HG03139 (cell line): ENCODE measurements around the gene AP3S1.
"Not testable (repeated sequence)": the region's sequence is repeated elsewhere in the genome, so short reads cannot be mapped to it uniquely, and the experiment has no call there.

ENCODE experiments used
- ATAC-seq: cut with Tn5 transposase; IDR thresholded peaks from one replicate; pipeline ENCODE4 v1.9.1; 2021; ENCODE audit not compliant: unreplicated experiment

Gene AP3S1

GRCh38 chr5:115841382-115842088 lies at the start of gene AP3S1, which contains the start of gene ATG12:
TSS of gene AP3S1 (plus strand) at chr5:115841935. CDS start at chr5:115842038, 103 bp downstream.
TSS of gene ATG12 (minus strand) at chr5:115841565. CDS start at chr5:115841552, 13 bp downstream.
- peak; percentile 73 for ATAC-seq

DNA sequence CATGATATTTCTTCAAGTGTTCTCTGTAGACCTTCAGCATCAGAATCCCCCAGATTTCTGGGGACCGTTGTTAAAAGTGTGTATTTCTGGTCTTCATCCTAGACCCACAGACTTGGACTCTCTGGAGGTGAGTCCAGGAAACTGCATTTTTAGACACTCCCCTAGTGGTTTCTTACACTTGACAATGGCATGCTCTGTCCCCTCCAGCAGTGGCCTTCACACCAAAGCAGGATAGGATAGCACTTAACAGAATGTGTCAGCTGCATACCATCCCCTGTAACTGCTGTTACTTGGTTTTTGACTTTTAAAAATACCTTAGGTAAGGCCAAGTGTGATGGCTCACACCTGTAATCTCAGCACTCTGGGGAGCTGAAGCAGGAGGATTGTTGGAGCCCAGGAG lies 46.0 kb upstream of the AP3S1 start:
- ATAC-seq: no peak

GRCh38 chr5:115796656-115797055 lies 45.1 kb upstream of the AP3S1 start:
- no peak for ATAC-seq

GRCh38 chr5:115798252-115798651 lies 43.5 kb upstream of the AP3S1 start:
- ATAC-seq: no peak

DNA sequence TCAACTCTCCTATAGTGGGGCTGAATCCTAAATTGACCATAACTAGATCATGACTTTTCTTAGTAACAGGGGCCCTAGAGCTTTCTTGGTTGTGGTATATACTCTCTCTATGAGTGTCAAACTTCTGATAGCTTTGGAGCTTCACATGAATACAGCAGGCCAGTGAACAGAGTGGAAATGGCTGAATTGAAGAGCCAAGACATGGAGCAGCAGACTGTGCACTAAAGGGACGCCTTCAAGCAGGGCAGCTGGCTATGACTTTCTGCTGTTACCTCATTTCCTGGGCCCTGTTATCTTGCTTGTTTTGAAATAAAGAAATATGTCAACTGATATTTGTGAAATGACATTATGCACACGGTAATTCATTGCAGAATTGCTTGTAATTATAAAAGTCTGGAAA lies 41.6 kb upstream of the AP3S1 start:
- no peak for ATAC-seq

GRCh38 chr5:115801152-115801551 lies 40.6 kb upstream of the AP3S1 start:
- no peak for ATAC-seq

DNA sequence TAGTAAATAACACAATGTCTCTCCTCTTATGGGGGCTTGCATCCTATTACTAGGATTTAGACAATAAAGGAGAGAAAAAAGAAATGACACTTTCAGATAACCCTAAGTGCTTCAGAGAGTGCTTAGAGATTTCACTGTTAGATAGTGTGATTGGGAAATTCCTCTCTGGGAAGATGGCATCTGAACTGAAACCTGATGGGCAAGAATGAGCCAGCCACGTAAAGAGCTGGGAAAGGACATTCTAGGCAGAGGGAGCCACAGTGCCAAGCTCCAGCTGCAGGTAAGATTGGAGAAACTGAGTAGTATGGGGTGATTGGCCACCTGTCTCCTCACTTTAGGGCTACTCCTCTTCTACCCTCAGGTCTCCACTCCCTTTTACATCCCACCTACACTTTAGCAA lies 39.8 kb upstream of the AP3S1 start:
- no peak for ATAC-seq

DNA sequence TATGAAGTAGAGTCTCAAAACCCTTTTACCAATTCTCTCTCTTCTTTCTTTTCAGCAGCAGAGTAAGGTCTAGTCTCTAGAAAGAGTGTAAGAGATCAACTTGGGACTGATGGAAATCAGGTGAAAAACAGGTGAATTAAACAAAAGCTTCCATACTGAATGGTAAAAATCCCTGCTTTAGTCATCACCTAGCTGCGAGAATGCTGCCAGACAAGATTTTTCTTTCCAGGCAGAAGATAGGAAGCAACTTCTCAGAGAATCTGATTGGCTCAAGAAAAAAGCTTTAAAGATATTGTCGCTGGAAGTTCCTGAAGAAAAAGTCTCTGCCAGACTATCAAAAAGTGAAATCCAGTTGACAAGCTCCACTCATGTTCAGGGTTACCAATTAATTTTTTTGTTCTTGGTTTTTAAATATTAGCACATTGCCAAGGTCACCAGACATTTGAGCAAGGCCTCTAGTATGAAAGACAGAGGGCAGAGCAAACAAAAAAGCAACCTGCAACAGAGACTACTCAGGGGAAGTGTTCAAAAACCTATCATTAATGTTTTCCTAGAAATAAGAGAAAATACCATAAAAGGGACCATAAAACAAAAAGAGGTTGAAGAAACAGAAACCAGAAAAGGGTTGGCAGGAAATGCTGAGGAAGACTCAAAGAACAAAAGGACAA lies 34.6 kb upstream of the AP3S1 start:
- ATAC-seq: no peak

DNA sequence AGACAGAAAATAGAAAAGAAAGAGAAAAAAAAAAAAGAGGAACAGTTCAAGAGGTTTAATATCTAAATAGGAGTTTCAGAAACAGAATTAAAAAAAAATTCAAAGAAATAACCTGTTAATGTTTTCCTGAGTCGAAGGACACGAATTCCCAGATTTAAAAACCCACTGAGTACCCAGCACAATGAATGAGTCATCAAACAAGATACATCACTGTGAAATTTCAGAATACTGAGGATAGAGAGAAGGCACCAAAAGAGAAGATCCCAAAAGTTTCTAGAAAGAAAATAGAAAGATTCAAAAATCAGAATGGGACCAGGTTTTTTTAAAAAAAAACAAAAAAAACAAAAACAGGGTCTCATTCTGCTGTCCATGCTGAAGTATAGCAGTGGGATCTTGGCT lies 34.1 kb upstream of the AP3S1 start:
- no peak for ATAC-seq

- not testable (repeated sequence) for ATAC-seq
Observed at GRCh38 chr5:115808066-115808465, 33.7 kb upstream of the AP3S1 start.

DNA sequence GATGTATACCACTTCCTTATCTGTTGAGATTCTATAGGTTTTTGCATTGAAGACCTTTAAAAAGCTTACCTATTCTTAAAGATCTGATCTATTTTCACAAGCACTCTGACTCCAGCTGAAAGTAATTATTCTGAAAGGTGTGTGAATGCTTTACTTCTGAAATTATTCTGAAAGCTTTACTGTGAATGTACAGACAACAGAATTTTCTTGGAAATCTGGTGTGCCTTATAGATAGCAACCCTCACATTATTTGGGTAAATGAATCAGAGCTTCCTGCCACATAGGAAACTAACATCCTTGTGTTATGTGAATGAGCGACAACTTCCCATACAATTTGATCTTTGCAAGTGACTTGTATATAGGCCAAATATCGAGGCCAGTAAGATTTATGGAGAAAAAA lies 31.8 kb upstream of the AP3S1 start:
- no peak for ATAC-seq

- no peak for ATAC-seq
Observed at GRCh38 chr5:115810761-115811160, 31.0 kb upstream of the AP3S1 start.

GRCh38 chr5:115811406-115811805 lies 30.3 kb upstream of the AP3S1 start:
- ATAC-seq: no peak

- ATAC-seq: no peak
Observed at GRCh38 chr5:115812372-115812771, 29.4 kb upstream of the AP3S1 start.

- no peak for ATAC-seq
Observed at GRCh38 chr5:115813719-115814118, 28.0 kb upstream of the AP3S1 start.

- no peak for ATAC-seq
Observed at GRCh38 chr5:115815006-115815692, 26.6 kb upstream of the AP3S1 start.

DNA sequence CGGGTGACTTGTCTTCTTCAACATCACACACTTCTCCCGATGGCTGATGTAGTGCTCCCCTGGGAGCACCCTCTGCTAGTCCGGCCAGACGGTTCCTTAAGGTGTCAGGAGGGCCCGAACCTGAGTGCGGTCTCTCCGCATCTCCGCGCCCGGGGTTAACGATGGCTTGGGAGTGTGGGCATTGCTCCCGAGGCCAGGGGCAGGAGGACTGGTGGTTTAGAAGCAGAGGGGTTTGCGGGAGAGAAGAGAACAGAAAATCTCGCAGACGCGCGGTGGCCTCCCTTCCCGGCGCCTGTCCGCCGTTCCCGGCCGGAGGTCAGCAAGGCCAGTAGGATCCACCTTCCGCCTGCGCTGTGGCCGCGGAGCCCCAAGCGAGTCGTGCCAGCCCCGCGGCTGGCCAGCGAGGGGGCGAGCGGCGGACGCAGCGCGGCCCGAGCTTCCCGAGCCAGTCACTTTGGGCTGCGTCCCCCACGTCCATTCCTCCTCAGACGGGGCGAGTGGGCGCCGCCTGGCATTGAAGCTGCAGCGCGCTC lies 26.0 kb upstream of the AP3S1 start:
- ATAC-seq: peak; percentile 7

DNA sequence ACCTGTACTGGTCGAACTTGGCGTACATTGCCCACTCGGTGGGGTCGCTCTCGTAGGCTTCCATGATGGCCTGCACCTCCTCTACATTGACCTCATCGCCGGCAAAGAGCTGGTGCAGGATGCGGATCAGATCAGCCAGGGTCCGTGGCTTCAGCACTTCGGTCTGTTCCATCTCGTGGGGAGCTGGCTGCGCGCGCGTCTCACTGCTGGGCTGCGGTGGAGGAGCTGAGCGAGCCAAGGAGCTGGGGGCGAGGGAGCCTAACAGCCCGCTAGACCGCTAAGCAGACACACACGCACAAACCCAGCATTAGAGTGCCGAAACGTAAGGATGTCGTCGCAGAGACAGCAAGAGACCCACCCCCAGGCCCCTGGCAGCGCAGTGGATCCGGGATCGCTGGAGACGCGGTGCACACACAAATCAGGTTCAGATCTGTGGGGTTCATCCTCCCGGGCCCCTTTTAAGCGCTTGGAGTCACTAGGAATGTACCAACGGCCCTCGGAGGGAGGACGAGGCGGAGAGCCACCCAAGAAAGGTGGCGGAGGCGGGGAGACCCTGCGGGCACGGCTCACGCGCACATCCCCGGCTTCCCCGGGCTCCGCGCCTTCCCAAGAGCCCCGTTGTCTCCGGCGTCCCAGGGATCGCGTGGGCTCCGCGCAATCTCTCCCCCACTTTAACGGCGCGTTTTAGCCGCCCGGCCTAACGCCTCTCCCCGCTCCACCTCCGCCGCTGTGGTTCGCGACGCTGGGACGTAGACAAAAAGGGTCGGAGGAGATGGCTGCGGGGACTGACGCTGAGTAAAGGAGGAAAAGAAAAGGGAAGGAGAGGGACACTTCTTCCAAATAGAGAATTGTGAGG lies 25.3 kb upstream of the AP3S1 start, which contains the start of gene CDO1:
TSS of gene CDO1 (minus strand) at position 434 of the 856 bp plus-strand sequence. CDS start at position 172, 262 bp downstream.
- peak; percentile 52 for ATAC-seq

DNA sequence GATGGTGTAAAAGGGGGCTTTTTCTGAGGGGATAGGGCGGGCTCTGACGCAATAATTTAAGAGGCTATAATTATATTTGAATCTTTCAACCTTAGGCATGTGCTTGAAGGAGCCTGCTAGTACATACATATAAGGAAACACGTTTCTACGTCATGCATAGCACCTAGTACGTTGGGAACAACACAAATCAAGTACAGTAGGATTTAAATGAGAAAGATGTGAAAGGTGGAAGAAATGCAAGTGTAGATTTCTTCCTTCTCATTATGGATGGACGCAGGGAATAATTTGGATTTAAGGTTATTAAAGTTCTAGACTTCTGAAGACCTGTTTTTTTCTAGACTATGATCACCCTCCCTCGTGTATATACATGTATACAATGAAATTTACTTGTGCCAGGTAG lies 24.3 kb upstream of the AP3S1 start:
- ATAC-seq: no peak

DNA sequence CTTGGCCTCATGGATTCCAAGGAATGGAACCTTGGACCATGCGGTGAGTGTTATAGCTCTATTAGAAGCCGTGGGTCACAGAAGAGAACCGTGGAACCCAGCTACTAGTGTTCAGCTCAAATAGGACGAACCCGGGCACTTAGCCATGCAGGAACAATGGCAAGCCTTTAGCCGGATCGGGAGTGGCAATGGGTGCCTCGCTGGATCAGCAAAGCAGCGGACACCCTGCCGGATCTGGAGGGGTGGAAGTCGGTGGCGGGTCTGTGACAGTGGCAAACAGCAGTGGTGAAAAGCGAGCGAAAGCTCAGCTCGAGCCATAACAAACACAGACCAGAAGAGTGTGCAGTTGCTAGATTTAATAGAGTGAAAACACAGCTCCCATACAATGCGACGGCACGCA lies 22.9 kb upstream of the AP3S1 start:
- ATAC-seq: no peak

GRCh38 chr5:115820846-115821245 lies 20.9 kb upstream of the AP3S1 start:
- no peak for ATAC-seq
